ENCODE results near the gene C7orf33. TPM values are rescaled to one million over a fixed set of nuclear protein-coding genes. Genes with fewer than 3 reads are reported as not detected.
"Not testable (repeated sequence)": the region's sequence is repeated elsewhere in the genome, so short reads cannot be mapped to it uniquely, and the experiment has no call there.

C7orf33 gene
- total and polyA plus RNA-seq, 4 experiments from 2014 or later = not detected

DNA sequence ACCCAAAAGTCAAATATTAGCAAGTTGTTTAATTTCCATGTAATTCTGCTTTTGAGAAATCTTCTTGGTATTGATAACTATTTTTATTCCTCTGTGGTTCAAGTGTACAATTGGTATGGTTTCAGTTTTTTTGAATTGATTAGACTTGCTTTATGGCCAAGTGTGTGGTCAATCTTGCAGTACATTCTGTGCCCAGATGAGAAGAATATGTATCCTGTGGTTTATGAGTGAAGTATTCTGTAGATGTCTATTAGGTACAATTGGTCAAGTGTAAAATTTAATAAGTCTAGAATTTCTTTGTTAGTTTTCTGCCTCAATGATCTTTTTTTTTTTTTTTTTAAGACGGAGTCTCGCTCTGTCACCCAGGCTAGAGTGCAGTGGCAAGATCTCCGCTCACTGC lies 36.6 kb upstream of the C7orf33 start:
- no peak for DNase-seq
- no peaks in the 10 kb centered on the region for H3K36me3 ChIP-seq (ENCODE audit: insufficient read depth, low read length)
- peaks cover 0 to 4% (median under 1%) of the 10 kb centered on the region in 4 donors for H3K4me1 Mint-ChIP-seq
- H3K27me3 Mint-ChIP-seq = peaks cover 7 to 11% of the 10 kb centered on the region in 2 donors
- no peaks in the 10 kb centered on the region for H3K4me1 ChIP-seq (ENCODE audit: insufficient read depth, low read length)
- peaks cover 5 to 21% (median 8%) of the 10 kb centered on the region in 8 donors for H3K9me3 Mint-ChIP-seq
- ChIA-PET CTCF (ENCODE audit: partially characterized antibody) (no interaction called here), POLR2A (ENCODE audit: partially characterized antibody) (no interaction called here)
- H3K36me3 Mint-ChIP-seq = peaks cover 0 to 4% of the 10 kb centered on the region in 2 donors
- no peak overlapping the region for H3K27ac ChIP-seq (ENCODE audit: low read depth, low read length)
- intact Hi-C loops (cut with micrococcal nuclease) = no loop called here
- no peak overlapping the region for H3K4me3 Mint-ChIP-seq
- H3K9me3 ChIP-seq (ENCODE audit: control insufficient read depth in 1 of 2, low read length in 2 of 2) = no peaks in the 10 kb centered on the region
- no peaks in the 10 kb centered on the region for H3K27me3 ChIP-seq (ENCODE audit: insufficient read depth, low read length)
- no peak overlapping the region for H3K4me3 ChIP-seq (ENCODE audit: low read length in 2 of 2)
- no peak overlapping the region for H3K27ac Mint-ChIP-seq

- DNase-seq = no peak
- Histone ChIP-seq H3K9me3 (ENCODE audit: control insufficient read depth in 1 of 2, low read length in 2 of 2) (no peaks in the 10 kb centered on the region), H3K36me3 (ENCODE audit: insufficient read depth, low read length) (no peaks in the 10 kb centered on the region), H3K4me1 (ENCODE audit: insufficient read depth, low read length) (no peaks in the 10 kb centered on the region), H3K4me3 (ENCODE audit: low read length in 2 of 2) (no peak overlapping the region), H3K27me3 (ENCODE audit: insufficient read depth, low read length) (no peaks in the 10 kb centered on the region), H3K27ac (ENCODE audit: low read depth, low read length) (no peak overlapping the region)
- POLR2A ChIA-PET (ENCODE audit: partially characterized antibody) = no interaction called here
- Mint-ChIP-seq H3K27ac (no peak overlapping the region), H3K4me1 (peaks cover 0 to 2% (median under 1%) of the 10 kb centered on the region in 4 donors), H3K4me3 (no peak overlapping the region), H3K9me3 (no peaks in the 10 kb centered on the region), H3K36me3 (no peaks in the 10 kb centered on the region), H3K27me3 (peaks cover 12 to 17% of the 10 kb centered on the region in 2 donors)
- intact Hi-C loops (cut with micrococcal nuclease) = no loop called here
- CTCF ChIA-PET (ENCODE audit: partially characterized antibody) = interaction anchor here (0.6 to 1.6 kb wide), 5 partner anchors 18 to 44 kb away, joined by 3 to 5 read pairs (median 3); no protein-coding TSS in a partner anchor
Observed at GRCh38 chr7:148556892-148557291, 33.7 kb upstream of the C7orf33 start.

- ChIA-PET CTCF (ENCODE audit: partially characterized antibody) (no interaction called here), POLR2A (ENCODE audit: partially characterized antibody) (no interaction called here)
- Histone ChIP-seq H3K27me3 (ENCODE audit: insufficient read depth, low read length) (no peaks in the 10 kb centered on the region), H3K4me3 (ENCODE audit: low read length in 2 of 2) (no peak overlapping the region), H3K36me3 (ENCODE audit: insufficient read depth, low read length) (no peaks in the 10 kb centered on the region), H3K27ac (ENCODE audit: low read depth, low read length) (no peak overlapping the region), H3K4me1 (ENCODE audit: insufficient read depth, low read length) (peaks cover 4% of the 10 kb centered on the region), H3K9me3 (ENCODE audit: control insufficient read depth in 1 of 2, low read length in 2 of 2) (no peaks in the 10 kb centered on the region)
- Mint-ChIP-seq H3K4me1 (peaks cover 2 to 4% (median 4%) of the 10 kb centered on the region in 4 donors), H3K9me3 (peaks cover 0 to 5% (median 0%) of the 10 kb centered on the region in 8 donors), H3K36me3 (no peaks in the 10 kb centered on the region), H3K27ac (no peak overlapping the region), H3K4me3 (no peak overlapping the region), H3K27me3 (peaks cover 12 to 17% of the 10 kb centered on the region in 2 donors)
- intact Hi-C loops (cut with micrococcal nuclease) = no loop called here
- DNase-seq = no peak
Observed at GRCh38 chr7:148558914-148559313, 31.7 kb upstream of the C7orf33 start.

- H3K27ac ChIP-seq (ENCODE audit: low read depth, low read length) = no peak overlapping the region
- H3K4me3 Mint-ChIP-seq = no peak overlapping the region
- intact Hi-C loops (cut with micrococcal nuclease) = no loop called here
- no peak for DNase-seq
- peaks cover 9 to 12% of the 10 kb centered on the region in 2 donors for H3K27me3 Mint-ChIP-seq
- H3K4me3 ChIP-seq (ENCODE audit: low read length in 2 of 2) = no peak overlapping the region
- peaks cover 15% of the 10 kb centered on the region for H3K4me1 ChIP-seq (ENCODE audit: insufficient read depth, low read length)
- H3K27me3 ChIP-seq (ENCODE audit: insufficient read depth, low read length) = no peaks in the 10 kb centered on the region
- CTCF ChIA-PET (ENCODE audit: partially characterized antibody) = interaction anchor here (0.5 to 1.8 kb wide), 3 partner anchors 14 to 301 kb away, joined by 3 to 19 read pairs (median 3); no protein-coding TSS in a partner anchor
- H3K36me3 Mint-ChIP-seq = no peaks in the 10 kb centered on the region
- POLR2A ChIA-PET (ENCODE audit: partially characterized antibody) = no interaction called here
- peaks cover 0 to 5% (median 0%) of the 10 kb centered on the region in 8 donors for H3K9me3 Mint-ChIP-seq
- H3K9me3 ChIP-seq (ENCODE audit: control insufficient read depth in 1 of 2, low read length in 2 of 2) = no peaks in the 10 kb centered on the region
- H3K27ac Mint-ChIP-seq = no peak overlapping the region
- H3K4me1 Mint-ChIP-seq = peaks cover 10 to 20% (median 13%) of the 10 kb centered on the region in 4 donors
- no peaks in the 10 kb centered on the region for H3K36me3 ChIP-seq (ENCODE audit: insufficient read depth, low read length)
Observed at GRCh38 chr7:148561099-148561498, 29.5 kb upstream of the C7orf33 start.

DNA sequence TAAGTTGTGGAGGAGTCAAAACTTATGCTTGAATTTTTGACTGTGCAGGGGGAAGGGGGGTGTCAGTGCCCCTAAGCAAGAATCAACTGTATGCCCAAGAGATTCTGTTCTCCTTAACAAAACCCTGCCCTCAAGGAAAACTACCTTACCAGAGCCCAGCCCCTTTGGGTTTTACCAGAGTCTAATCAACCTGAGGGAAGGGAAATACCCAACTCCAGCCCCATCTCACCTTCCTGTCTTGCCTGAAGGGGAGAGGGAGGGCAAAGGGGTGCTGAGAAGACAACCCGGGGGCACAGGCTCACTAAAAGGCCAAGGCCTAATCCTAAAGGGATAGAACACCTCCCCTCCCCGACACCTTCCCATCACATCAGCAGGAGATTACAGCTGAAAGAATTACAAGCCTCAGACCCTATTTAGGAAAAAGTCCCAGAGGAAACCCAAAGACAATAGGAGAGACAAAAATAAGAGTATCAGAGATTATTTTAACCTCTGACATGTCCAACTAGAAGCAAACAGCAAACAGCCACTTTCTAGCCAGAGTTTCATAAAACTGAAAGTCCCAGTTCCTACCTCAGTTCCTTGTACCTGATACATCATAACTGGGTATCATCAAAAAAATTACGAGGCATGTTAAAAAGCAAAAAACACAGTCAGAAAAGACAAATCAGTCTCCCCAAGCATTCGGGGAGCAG lies 26.8 kb upstream of the C7orf33 start:
- H3K4me3 ChIP-seq (ENCODE audit: low read length in 2 of 2) = peak overlapping the region in 1 of 2 donors; percentile 9
- peaks cover 0 to 5% (median 0%) of the 10 kb centered on the region in 8 donors for H3K9me3 Mint-ChIP-seq
- intact Hi-C loops (cut with micrococcal nuclease) = no loop called here
- H3K4me1 Mint-ChIP-seq = peaks cover 10 to 20% (median 13%) of the 10 kb centered on the region in 4 donors
- no peaks in the 10 kb centered on the region for H3K27me3 ChIP-seq (ENCODE audit: insufficient read depth, low read length)
- H3K36me3 Mint-ChIP-seq = no peaks in the 10 kb centered on the region
- ChIA-PET POLR2A (ENCODE audit: partially characterized antibody) (interaction anchor here (1.5 kb wide), 1 partner anchor 135 kb away, joined by 7 read pairs; the partner anchor contains the start of gene CUL1), CTCF (ENCODE audit: partially characterized antibody) (interaction anchor here (1.2 to 4.2 kb wide), 2 partner anchors 11 to 14 kb away, joined by 4 to 28 read pairs; no protein-coding TSS in a partner anchor)
- no peaks in the 10 kb centered on the region for H3K36me3 ChIP-seq (ENCODE audit: insufficient read depth, low read length)
- DNase-seq = no peak
- H3K27me3 Mint-ChIP-seq = peaks cover 7 to 8% of the 10 kb centered on the region in 2 donors
- peak overlapping the region; percentile 31 to 81 (median 54) for H3K27ac Mint-ChIP-seq
- no peak overlapping the region for H3K27ac ChIP-seq (ENCODE audit: low read depth, low read length)
- H3K9me3 ChIP-seq (ENCODE audit: control insufficient read depth in 1 of 2, low read length in 2 of 2) = no peaks in the 10 kb centered on the region
- H3K4me1 ChIP-seq (ENCODE audit: insufficient read depth, low read length) = peaks cover 15% of the 10 kb centered on the region
- peak overlapping the region in 7 of 8 donors; percentile 33 to 85 (median 77) for H3K4me3 Mint-ChIP-seq

GRCh38 chr7:148564275-148564951 lies 26.2 kb upstream of the C7orf33 start:
- peak in 1 of 5 donors; percentile 4 for DNase-seq
- H3K27me3 ChIP-seq (ENCODE audit: insufficient read depth, low read length); H3K9me3 Mint-ChIP-seq; H3K36me3 ChIP-seq (ENCODE audit: insufficient read depth, low read length); H3K27ac ChIP-seq (ENCODE audit: low read depth, low read length); intact Hi-C loops (cut with micrococcal nuclease); H3K27me3 Mint-ChIP-seq; H3K36me3 Mint-ChIP-seq; H3K9me3 ChIP-seq (ENCODE audit: control insufficient read depth in 1 of 2, low read length in 2 of 2): not testable (repeated sequence)
- H3K4me1 ChIP-seq (ENCODE audit: insufficient read depth, low read length) = peaks cover 15% of the 10 kb centered on the region
- peak overlapping the region; percentile 38 to 81 (median 50) for H3K27ac Mint-ChIP-seq
- H3K4me1 Mint-ChIP-seq = peaks cover 10 to 20% (median 13%) of the 10 kb centered on the region in 4 donors
- POLR2A ChIA-PET (ENCODE audit: partially characterized antibody) = interaction anchor here (1.5 kb wide), 1 partner anchor 134 kb away, joined by 7 read pairs; the partner anchor contains the start of gene CUL1
- peak overlapping the region in 1 of 2 donors; percentile 9 for H3K4me3 ChIP-seq (ENCODE audit: low read length in 2 of 2)
- CTCF ChIA-PET (ENCODE audit: partially characterized antibody) = interaction anchor here (0.5 to 4.2 kb wide), 6 partner anchors 10 to 399 kb away, joined by 3 to 28 read pairs (median 4); no protein-coding TSS in a partner anchor
- H3K4me3 Mint-ChIP-seq = peak overlapping the region in 7 of 8 donors; percentile 33 to 85 (median 77)

DNA sequence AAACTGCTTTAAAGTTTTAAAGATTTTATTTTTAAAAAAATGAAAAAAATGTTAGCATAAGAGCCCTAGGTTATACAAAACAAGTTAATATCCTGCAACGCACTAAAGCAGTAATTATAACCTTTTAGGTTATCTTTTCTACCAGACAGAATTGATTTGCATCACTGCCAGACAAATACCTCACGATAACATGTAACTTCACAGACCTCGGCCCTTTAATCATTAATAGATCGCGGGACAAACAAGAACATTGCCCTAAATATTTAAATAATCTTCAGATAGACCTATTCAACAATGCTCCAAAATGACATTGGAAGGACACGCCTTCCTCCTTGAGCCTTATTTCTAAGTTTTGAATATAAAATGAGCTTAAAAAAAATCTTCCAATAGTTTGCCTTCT lies 23.8 kb upstream of the C7orf33 start:
- H3K27ac Mint-ChIP-seq = no peak overlapping the region
- no peak overlapping the region for H3K27ac ChIP-seq (ENCODE audit: low read depth, low read length)
- POLR2A ChIA-PET (ENCODE audit: partially characterized antibody) = interaction anchor here (0.6 kb wide), 1 partner anchor 42 kb away, joined by 5 read pairs; no protein-coding TSS in a partner anchor
- no peak for DNase-seq
- peaks cover 10 to 20% (median 13%) of the 10 kb centered on the region in 4 donors for H3K4me1 Mint-ChIP-seq
- intact Hi-C loops (cut with micrococcal nuclease) = no loop called here
- peaks cover 0 to 2% of the 10 kb centered on the region in 2 donors for H3K27me3 Mint-ChIP-seq
- H3K36me3 Mint-ChIP-seq = no peaks in the 10 kb centered on the region
- no peaks in the 10 kb centered on the region for H3K27me3 ChIP-seq (ENCODE audit: insufficient read depth, low read length)
- H3K36me3 ChIP-seq (ENCODE audit: insufficient read depth, low read length) = no peaks in the 10 kb centered on the region
- H3K4me3 ChIP-seq (ENCODE audit: low read length in 2 of 2) = no peak overlapping the region
- no peaks in the 10 kb centered on the region for H3K9me3 ChIP-seq (ENCODE audit: control insufficient read depth in 1 of 2, low read length in 2 of 2)
- no peak overlapping the region for H3K4me3 Mint-ChIP-seq
- peaks cover 15% of the 10 kb centered on the region for H3K4me1 ChIP-seq (ENCODE audit: insufficient read depth, low read length)
- peaks cover 0 to 5% (median 0%) of the 10 kb centered on the region in 8 donors for H3K9me3 Mint-ChIP-seq
- CTCF ChIA-PET (ENCODE audit: partially characterized antibody) = interaction anchor here (4.2 kb wide), 1 partner anchor 8 kb away, joined by 28 read pairs; no protein-coding TSS in a partner anchor

Measured in CD4-positive, alpha-beta memory T cell (primary cell).